ENCODE measurements around the gene ANKRD60.

GRCh38 chr20:58208944-58209343, 19.5 kb downstream of the ANKRD60 start:
- TF ChIP-seq CTCF (conservative IDR thresholded peaks at IDR 0.05; ENCODE audit: low read depth, low read length) = no peak
- no peak for TF ChIP-seq EZH2 (IDR thresholded peaks at IDR 0.05; ENCODE audit: borderline replicate concordance, low read depth, low read length, poor library complexity, severe bottlenecking)

Data from A673 (cell line).